HCEC 1CT (cell line): ENCODE data around the gene SHC3.
A peak's percentile ranks its signal among the peaks of the same experiment; 100 is the strongest.

Experiments
- DNase-seq: peaks from one replicate; pipeline ENCODE4 v3.0.0-alpha.2; 2017

SHC3 gene

DNA sequence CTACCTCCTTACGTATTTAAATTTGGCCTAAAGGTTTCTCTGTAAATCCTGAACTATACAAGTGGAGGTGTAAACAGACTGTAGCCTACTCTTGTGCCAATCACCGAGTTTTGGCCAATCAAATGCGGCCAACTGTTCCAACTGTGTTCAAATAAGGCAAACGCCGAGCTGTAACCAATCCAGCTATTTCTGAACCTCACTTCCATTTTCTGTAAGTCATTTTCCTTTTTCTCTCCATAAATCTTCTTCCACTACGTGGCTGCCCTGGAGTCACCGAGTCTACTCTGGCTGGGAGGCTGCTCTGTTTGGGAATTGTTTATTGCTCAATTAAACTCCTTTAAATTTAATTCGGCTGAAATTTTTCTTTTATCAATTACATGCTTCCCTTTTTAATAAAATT, 129.0 kb downstream of the SHC3 start:
- no peak for DNase-seq

DNA sequence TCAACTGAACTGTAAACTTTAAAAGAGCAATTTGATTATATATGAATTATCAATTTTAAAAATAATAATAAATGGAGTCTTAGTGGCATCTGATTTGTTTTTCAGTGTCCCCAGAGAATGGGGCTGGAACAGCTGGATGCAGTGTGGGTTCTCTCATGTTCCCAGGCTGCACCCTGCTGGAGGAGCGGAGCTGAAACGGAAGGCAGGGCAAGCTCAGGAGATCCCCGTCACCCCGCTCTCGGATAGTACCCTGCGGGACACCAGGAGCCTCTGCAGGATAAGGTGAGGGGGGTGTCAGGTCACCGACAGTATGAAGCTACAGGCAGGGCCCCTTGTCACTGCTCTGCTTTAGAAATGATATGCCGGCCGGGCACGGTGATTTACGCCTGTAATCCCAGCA, 130.0 kb downstream of the SHC3 start:
- no peak for DNase-seq

DNA sequence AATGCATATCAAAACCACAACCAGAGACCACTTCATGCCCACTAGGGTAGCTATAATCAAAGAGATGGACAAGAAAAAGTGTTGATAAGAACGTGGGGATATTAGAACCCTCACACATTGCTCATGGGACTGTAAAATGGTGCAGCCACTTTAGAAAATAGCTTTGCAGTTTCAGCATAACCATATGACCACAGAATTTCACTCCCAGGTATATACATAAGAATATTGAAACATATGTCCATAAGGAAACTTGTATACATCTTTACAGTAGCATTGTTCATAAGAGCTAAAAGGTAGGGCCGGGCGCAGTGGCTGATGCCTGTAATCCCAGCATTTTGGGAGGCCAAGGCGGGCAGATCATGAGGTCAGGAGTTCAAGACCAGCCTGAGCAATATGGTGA, 131.0 kb downstream of the SHC3 start:
- DNase-seq, result no peak

DNA sequence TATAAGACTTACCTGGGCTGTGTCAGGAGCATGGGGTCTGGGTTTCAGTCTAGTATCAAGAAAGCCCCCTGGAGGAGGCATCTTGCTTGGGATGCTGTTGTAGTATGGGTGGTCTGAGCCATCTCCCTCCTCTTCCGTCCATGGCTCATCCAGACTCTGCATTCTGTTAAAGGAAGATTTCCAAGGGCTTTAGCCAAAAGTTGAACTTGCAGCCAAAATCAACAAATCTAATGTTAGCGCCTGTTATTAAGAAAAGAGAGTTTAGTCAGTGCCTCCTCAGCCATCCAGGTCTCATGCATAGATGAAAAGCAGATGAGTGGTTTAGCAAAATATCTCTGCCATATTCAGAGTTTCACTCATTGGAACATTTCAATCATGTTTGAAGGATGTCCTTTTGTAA, 131.8 kb downstream of the SHC3 start:
- DNase-seq, result no peak

DNA sequence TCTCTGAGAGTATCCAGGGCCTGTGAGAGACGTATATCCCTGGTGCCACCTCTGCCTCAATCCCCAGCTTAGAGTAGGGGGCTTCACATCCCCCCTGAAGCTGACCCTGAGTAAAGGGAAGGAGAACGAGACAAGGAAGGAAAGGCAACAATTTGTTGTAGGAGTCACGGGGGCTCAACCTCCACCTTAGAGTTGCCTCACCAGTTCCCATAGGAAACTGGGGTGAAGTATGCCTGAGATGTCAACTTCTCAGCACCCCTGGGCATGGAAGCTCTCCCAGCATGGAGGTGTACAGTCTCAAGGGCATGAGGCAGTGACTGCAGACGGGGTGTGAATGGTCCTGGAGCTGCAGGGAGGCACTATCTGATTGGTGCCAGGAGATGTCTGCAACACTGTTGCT, 133.7 kb downstream of the SHC3 start:
- DNase-seq, result no peak

DNA sequence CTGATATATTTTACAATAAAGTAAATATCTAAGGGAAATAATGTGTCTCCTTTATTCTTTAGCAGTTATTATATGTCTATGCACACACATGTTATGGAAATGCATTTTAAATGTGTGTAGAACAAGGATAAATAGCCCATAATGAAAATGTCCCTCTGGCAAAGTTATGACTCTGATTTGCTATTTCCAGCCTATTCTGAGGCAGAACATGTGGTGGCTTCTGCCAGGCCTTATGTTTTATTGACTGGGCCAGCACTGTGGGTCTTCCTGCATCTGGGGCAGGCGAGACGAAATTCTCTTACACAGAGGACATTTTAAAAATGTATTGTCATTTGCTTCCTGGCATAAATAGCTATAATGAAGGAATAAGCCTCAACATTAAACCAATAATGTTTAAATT, 134.5 kb downstream of the SHC3 start:
- DNase-seq, result no peak

DNA sequence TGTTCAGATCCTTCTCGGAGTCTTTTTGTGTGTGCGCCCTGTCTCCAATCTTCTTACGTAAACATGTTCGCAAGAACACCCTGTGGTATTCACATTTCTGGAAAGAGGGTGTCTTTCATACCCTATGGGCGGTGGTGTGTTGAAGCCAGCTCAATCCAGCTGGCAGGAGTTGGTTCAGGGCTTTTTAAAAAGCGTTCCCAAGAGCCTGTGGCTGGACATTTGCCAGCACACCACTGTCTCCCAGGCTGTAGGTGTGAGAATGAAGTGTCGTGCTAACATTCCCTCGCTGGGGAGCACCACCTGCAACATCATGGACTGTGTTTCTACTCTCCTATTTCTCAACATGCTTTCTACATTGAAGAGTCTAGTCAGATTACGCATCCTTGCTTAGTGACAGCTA, 135.6 kb downstream of the SHC3 start:
- no peak for DNase-seq

DNA sequence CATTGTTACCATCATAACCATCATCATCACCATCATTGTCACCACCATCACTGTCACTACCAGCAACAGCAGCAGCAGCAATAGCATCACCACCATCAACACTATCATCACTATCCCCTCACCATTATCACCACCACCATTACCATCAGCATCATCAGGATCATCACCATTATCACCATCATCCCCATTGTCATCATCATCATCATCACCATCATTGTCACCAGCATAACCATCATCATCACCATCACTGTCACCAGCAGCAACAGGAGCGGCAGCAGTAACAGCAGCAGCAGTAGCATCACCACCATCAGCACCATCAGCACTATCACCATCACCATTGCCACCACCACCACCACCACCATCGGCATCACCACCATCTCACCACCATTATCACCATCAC, 139.0 kb downstream of the SHC3 start:
- DNase-seq, result no peak

DNA sequence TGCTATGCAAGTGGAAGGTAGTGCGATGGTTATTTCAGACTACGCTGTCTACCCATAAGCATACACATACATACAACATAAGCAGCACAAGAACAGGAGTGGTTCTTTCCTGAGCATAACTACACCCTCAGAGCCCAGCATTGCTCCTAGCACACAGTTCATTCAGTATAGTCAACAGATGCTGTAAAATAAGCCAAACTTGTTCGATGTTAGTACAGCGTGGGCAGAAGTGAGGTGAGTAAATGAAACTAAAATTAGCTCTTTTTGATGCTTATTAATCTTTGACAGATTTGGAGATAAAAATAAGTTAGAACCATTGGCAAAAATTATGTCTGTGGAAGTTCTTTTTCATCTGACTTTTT, 139.5 kb downstream of the SHC3 start:
- DNase-seq, result no peak

DNA sequence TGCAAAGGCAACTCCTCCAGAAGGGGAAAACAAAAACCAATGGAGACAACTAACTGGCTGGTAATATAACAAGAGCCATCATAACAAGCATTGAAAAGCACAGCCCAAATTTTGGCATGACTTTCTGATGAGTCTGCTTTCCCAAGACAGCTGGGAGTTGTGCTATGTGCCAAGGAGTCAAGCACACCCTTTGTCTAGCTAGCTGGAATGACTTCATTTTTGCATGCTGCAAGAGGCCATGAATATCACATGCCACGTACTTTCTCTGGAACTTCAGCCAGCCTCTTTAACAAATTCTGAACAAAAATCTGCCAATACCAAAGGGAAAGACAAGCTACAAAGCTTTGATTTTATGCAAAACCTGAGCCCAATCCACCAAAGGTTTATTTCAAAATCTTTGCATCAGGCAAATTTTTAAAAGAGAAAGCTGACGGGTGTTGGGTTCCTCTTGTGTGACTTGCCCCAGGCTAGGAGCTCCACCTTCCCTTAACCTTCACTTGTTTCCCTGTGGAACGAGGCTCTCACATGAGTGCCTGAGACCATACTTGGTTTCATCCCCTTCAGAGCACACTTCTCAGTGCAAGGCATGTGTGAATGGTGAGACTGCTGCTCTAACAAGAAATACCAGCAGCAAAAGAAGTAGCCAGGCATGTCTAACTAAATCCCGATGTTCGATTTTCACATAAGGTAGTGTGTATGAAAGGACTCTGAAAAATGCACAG, 140.1 kb downstream of the SHC3 start:
- DNase-seq, result peak; percentile 85

DNA sequence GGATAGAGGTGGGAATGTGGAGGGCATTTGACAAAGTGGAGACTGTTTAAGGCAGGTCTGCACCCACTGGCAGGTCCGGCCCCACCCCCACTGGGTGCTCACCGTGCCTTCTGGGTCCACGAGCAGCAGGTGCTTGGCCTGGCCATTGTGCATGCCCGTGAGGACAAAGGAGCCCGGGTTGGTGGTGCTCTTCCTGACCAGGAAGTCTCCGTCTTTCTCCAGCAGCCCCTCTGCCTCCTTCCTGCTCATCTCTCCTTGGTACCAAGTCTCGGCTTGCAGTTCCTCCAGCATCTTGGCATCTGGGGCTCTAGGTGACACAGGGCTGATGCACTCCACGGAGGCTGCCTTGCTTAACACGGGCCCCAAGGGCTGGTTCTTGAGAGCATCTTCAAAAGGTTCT, 140.7 kb downstream of the SHC3 start:
- no peak for DNase-seq

DNA sequence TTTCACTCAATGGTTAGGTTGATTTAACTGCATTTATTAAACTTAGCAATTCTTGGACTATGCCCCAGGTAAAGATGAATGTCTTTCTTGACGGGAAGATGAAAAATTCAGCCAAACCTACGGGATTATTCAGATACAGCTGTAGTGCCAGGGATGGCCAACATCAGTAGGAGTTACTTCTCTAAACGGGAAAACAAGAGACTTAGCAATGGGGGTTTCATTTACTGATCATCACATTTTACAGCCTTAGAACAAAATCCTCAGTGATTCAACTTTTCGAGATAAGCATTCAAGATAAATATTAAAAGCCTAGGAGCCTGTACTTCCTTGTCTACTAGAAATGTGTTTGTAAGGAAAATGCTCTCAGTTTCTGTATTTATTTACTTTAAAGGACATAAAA, 141.3 kb downstream of the SHC3 start:
- DNase-seq, result no peak

DNA sequence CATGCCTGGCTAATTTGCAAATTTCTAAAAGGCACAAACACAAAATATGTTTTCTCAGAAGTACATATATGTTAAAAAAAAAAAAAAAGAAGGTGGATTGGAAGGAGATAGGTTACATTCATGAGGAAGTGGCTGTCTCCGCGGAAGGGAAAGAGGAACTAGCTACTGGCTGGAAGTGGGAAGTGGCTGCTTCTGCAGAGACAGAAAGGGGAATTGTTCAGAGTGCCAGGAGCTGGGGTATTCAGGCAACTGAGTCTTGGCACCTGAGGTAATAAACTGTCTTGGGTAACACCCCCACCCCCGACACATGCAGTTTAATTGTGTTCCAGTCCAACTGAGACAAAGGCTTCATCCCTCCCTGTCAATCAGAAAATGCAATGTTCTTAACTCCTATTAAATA, 141.7 kb downstream of the SHC3 start:
- DNase-seq, result no peak

DNA sequence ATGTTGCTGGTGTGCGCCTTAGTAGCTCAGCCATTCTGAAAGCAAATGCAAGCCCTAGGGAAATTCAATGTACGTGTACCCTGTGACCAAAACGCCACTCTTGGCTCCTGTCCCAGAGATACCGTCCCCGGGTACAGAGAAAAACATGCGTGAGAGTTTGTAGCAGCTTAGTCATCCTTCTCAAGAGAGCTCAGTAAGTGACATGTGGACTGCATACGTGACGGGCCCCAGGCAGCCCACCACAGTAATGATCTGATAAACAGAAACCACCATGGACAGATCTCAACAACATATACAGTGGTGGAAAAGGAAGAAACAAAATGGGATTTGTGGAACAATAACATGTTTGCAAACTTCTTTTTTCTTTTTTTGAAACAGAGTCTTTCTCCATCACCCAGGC, 142.2 kb downstream of the SHC3 start:
- no peak for DNase-seq

DNA sequence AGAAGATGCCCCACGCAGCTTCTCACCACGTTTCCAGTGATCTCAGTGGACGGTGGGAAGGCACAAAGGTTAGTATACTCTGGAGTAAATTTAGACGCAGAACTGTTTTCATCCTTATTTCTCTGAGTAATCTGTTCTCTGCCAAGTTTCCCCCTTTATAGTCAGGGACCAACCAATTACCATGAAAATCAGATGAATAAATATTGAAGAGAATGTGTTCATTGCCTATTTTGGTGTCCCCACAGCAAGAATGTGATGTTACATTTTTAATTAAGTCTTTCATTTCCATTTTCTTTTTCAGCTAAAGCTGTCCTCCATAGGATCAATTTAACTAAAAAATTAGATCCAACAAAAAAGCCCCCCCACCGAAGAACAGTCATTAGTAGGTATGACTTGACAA, 146.0 kb downstream of the SHC3 start:
- DNase-seq, result no peak

DNA sequence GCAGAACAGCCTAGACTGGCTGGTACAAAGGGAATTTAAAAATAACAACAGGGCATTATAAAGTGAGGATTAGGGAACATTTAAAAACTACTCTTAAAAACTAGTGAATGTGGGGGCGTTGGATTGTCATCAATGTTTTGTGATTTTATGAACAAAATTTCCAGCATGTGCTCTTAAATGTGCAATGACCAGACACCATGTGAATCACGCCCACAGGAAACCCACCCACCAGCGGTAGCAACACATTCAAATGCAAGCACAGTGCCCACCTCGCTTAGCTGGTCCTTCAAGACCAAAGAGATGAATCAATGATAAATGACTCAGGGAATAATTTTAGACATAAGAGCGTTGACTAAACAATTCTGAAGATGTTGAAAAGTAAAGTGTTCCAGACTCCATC, 146.4 kb downstream of the SHC3 start:
- no peak for DNase-seq

DNA sequence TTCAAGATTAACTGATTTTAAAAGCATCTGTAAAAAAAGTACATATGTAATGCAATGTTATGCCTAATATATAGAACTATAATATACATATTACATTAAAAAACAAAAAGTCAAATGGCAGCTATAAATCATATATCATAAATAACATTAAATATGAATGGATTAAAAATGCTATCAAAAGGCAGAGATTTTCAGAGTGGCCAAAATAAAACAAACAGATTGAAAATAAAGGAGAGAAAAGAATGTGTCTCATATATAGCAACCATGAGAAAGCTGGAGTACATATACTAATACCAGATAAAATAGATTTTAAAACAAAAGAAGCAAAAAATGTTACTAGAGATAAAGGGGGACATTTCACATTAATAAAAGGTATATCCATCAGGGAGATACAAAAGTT, 148.8 kb downstream of the SHC3 start:
- DNase-seq, result no peak

DNA sequence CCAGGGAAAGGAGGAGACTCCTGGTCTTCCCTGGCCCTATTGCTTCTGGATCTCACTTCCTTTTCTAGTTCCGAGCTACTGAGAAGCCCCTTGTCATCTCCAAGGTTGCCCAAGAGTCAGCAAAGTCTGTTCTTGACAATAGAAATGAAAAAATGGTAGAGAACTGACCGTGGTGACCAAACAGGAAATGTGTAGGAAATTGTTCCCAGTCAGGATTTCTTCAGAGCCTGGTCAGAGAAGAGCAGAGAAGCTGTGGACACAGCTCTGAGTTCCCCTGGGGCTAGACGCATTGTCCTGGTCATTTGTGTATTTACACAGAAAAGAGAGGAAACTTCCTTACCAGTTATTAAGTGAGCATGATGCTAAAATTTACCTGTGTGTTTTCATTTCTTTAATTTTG, 151.7 kb downstream of the SHC3 start:
- DNase-seq, result no peak

DNA sequence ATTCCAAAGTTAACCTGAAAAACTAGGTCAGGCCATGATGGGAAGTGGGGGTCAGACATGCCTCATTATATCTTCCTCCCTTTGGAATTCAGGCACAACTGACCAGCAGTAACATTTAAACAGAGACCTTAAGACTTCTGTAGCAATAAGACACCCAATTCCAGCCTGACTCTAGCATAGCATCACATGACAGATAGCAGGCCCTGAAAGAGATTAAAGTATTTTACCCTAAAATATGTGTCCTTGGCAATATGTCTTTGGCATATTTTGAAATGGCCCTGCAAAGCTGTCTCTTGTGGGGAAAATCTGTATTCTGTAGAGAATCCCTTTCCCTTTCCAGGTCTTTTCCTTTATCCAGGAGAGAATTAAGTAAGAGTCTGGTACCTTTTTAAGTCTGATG, 153.1 kb downstream of the SHC3 start:
- DNase-seq, result no peak

DNA sequence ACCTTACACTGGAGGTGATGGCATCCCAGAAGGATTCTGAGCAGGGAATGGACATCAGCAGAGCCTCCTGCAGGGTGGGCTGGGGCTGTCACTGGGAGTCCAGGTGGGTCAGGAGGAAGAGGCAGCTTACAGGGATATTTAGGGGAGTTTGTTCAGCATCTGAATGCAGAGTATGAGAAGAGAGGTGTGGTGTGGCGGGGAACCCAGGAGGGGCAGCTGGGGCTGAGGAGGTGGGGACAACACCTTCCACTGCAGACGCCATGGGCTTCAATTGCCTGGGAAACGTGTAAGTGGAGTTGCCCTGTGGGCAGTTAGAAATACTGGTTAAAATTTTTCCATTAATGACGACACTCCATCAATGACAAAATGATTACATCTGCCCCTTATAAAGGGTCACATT, 153.9 kb downstream of the SHC3 start:
- no peak for DNase-seq

DNA sequence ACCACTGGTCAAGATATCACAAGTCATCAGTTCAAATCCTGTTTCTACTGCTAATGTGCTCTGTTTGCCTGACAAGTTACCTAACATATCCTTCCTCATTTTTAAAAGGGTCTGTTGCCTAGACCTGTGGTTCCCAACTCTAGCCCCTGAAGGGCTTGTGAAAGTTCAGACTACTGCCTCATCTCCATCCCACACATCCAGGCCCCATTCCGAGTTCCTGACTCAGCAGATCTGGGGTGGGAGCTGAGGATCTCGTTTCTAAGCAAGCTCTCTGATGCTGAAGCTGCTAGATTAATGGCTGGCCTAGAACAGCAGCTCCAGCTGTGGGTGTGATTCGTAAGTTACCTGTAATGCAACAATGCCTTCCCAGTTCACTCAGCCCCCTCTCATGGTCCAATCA, 154.9 kb downstream of the SHC3 start:
- DNase-seq, result peak; percentile 18

DNA sequence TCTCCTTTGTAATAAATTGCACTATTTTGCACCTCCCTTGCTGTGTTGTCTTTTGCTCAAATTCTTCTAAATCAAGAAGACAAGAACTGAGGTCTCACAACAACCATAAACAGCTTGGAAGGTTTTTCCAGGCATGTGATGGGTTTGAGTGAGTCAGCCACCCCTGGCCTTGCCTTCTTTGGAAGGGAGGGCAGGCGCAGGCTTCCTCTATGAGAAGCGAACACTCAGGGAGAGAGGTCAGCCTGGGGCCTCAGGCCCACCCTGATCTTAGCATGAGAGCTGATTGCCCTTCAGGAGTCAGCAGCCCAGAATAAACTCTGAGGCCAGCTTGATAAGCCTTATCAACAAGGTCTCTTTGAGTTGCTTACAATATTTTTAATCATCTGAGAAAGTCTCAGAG, 155.7 kb downstream of the SHC3 start:
- DNase-seq, result peak; percentile 65

DNA sequence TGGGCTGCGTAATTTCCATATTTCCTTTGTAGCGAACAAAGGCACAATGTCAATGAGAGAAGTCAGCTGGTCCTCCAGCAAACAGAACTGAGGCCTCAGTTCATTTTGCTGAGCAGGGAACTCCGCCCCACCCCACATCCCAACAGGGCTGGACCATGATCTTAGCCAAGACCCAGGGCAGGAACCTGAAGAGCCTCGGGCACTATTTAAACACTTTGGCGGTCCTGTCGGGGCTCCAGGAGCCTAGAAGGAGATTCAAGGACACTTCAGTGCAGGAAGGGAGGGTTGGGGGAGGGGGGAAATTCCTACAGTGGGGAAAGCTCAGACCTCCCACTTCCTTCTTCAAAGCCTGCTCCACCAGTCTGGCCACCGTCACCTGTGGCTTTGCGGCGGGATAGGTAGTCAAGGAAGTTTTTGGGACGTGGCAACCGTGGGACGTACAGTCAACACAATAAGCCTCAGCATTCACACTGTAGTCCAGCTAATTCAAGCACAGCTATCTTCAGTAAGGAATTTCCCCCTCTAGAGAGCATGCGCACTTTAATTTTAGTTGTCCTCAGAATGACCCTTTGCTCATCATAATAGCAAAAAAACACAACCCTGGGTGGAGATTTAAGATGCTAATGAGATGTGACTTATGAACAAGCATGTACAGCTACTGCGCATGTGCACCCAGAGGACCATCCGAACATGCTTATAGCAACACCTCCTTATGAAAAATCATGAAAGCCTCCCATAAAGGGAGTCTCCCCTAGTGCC, 156.4 kb downstream of the SHC3 start:
- DNase-seq, result no peak

DNA sequence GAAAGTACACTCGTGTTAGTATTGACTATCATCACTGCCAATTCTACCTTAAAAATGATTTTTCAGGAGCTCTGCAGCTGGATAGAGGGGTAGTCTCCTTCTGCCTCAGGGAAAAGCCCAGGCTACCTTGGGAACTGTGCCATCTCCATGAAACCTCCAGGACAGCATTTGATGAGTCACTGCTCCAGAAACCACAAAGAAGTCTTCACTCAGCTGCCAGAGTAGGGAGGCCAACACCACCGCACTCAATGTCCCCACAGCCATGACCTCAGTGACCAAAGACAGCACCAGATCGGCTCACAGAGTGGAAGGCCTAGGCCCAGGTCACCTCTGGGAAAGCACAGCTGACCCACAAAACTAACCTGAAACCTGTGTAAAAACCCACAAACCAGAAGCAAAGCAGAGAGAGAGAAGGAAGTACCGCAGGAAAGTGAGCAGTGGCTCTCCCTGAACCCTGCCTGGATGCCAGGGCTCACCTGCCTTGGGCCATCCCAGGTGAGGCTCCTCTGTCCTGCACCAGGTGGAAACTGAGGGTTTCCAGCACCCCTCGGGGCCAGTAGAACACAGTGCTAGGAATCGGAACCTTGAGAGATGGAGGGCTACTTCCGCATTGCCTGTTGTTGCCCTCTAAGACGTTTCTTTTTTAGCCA, 157.3 kb downstream of the SHC3 start:
- DNase-seq, result peak; percentile 87

DNA sequence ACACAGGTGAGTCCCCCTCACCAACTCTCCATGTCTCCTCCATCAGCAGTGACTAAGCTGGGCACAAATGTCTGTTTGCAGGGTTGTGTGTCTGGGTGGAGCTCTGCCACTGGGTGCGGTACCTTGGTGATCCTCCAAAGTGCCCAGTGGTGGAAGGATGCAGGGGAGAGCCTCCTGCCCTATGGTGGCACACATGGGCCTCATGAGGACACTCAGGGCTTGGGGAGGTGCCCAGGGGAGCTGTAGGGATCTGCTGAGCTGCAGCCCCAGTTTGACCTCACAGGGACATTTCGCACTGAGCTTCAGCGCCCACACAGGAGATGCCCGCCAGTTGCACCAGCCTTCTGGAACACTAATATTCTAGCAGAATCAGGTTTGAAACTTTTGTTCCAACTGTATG, 157.9 kb downstream of the SHC3 start:
- no peak for DNase-seq
